Neural cell (in vitro differentiated cells): Measurements from ENCODE around the gene IGFBP7. TPM values are rescaled to one million over a fixed set of nuclear protein-coding genes. Genes with fewer than 3 reads are reported as not detected.

Experiments used
- H2AFZ ChIP-seq: fragments of 200-600, 300-800 bp; sonication (generic), shearing (Covaris generic); 2 replicates; pipeline ENCODE4 v1.6.0; 2014; ENCODE audit warnings: low read depth, mild to moderate bottlenecking, antibody characterized with exemption, low read length, moderate library complexity
- H3F3A ChIP-seq: fragments of 200-600 bp; shearing (Covaris generic); 2 replicates; pipeline ENCODE4 v1.6.1; 2016; ENCODE audit warnings: mild to moderate bottlenecking, moderate library complexity, mixed read lengths, antibody characterized with exemption, low read length; ENCODE audit not compliant: insufficient read depth, poor library complexity, severe bottlenecking
- H3K27ac ChIP-seq: fragments of 200-600, 300-800 bp; sonication (generic), shearing (Covaris generic); 2 replicates; pipeline ENCODE4 v1.5.1; 2014; ENCODE audit warnings: mild to moderate bottlenecking, low read length, moderate library complexity
- H3K27me3 ChIP-seq: fragments of 300-800, 200-600 bp; sonication (generic), shearing (Covaris generic); 2 replicates; pipeline ENCODE4 v1.6.0; 2014; ENCODE audit warnings: mild to moderate bottlenecking, low read depth, low read length, moderate library complexity; ENCODE audit not compliant: insufficient read depth
- H3K36me3 ChIP-seq: fragments of 300-800, 200-600 bp; sonication (generic), shearing (Covaris generic); 2 replicates; pipeline ENCODE4 v1.5.1; 2014; ENCODE audit warnings: mild to moderate bottlenecking, antibody characterized with exemption, low read length, moderate library complexity; ENCODE audit not compliant: insufficient read depth
- H3K4me2 ChIP-seq: fragments of 300-800, 200-600 bp; sonication (generic), shearing (Covaris generic); 2 replicates; pipeline ENCODE4 v1.6.0; 2014; ENCODE audit warnings: mild to moderate bottlenecking, low read length
- H3K4me3 ChIP-seq: fragments of 300-800, 200-600 bp; sonication (generic), shearing (Covaris generic); 2 replicates; pipeline ENCODE4 v1.5.1; 2014; ENCODE audit warnings: mild to moderate bottlenecking, low read length, moderate library complexity
- H3K79me2 ChIP-seq: fragments of 200-600 bp; shearing (Covaris generic); replicated peaks from 2 replicates; pipeline ENCODE4 v1.6.0; 2014; ENCODE audit warnings: mild to moderate bottlenecking, low read length, moderate library complexity; ENCODE audit not compliant: insufficient read depth
- H3K9ac ChIP-seq: fragments of 300-800, 200-600 bp; sonication (generic), shearing (Covaris generic); 2 replicates; pipeline ENCODE4 v1.6.1; 2016; ENCODE audit warnings: mild to moderate bottlenecking, low read length, mixed read lengths
- H3K9me2 ChIP-seq: fragments of 200-600 bp; shearing (Covaris generic); 2 replicates; pipeline ENCODE4 v1.6.1; 2016; ENCODE audit warnings: mild to moderate bottlenecking, low read length, mixed read lengths; ENCODE audit not compliant: insufficient read depth
- H3K9me3 ChIP-seq: fragments of 200-600, 300-800 bp; sonication (generic), shearing (Covaris generic); 2 replicates; pipeline ENCODE4 v1.6.1; 2016; ENCODE audit warnings: mild to moderate bottlenecking, mixed run types, low read length, moderate library complexity, mixed read lengths
- H4K20me1 ChIP-seq: fragments of 200-600 bp; shearing (Covaris generic); 2 replicates; pipeline ENCODE4 v1.6.1; 2016; ENCODE audit warnings: mild to moderate bottlenecking, mixed run types; ENCODE audit not compliant: insufficient read depth
- EP300 ChIP-seq: fragments of 450-650 bp; conservative IDR thresholded peaks from 2 replicates; pipeline ENCODE4 v1.6.1; 2014; ENCODE audit warnings: antibody characterized with exemption, mild to moderate bottlenecking, moderate library complexity; ENCODE audit not compliant: poor library complexity, severe bottlenecking
- EZH2 ChIP-seq: fragments of 200-600, 300-800 bp; shearing (Covaris generic), sonication (generic); IDR thresholded peaks from 2 replicates; pipeline ENCODE4 v1.6.1; 2014; ENCODE audit warnings: antibody characterized with exemption, low read length, borderline replicate concordance, mild to moderate bottlenecking; ENCODE audit not compliant: insufficient read depth, poor library complexity, severe bottlenecking
- MXI1 ChIP-seq: fragments of 450-650 bp; conservative IDR thresholded peaks from 2 replicates; pipeline ENCODE4 v1.6.1; 2014; ENCODE audit warnings: antibody characterized with exemption, mild to moderate bottlenecking; ENCODE audit not compliant: poor library complexity, severe bottlenecking
- POLR2AphosphoS5 ChIP-seq: IDR thresholded peaks from 2 replicates; pipeline ENCODE4 v1.6.1; 2012
- RAD21 ChIP-seq: fragments of 450-650 bp; conservative IDR thresholded peaks from 2 replicates; pipeline ENCODE4 v1.6.1; 2014; ENCODE audit warnings: antibody characterized with exemption, mild to moderate bottlenecking, moderate library complexity
- SMC3 ChIP-seq: fragments of 450-650 bp; conservative IDR thresholded peaks from 2 replicates; pipeline ENCODE4 v1.6.1; 2014; ENCODE audit warnings: antibody characterized with exemption, mild to moderate bottlenecking, moderate library complexity; ENCODE audit not compliant: poor library complexity
- TAF1 ChIP-seq: IDR thresholded peaks from 2 replicates; pipeline ENCODE4 v1.6.1; 2012; ENCODE audit warnings: low read depth
- polyA plus RNA-seq: library from polyadenylated mRNA; depleted of rRNA; stranded (reverse); fragments of >200 nt; gene quantifications from 2 replicates; pipeline ENCODE4 v1.2.3, GENCODE V29; 2014
- TF ChIP-seq, protein P1 (sequence below): fragments of 450-650 bp; IDR thresholded peaks from 2 replicates; pipeline ENCODE4 v1.5.1; 2014; ENCODE audit warnings: antibody characterized with exemption, mild to moderate bottlenecking, moderate library complexity; ENCODE audit not compliant: poor library complexity, severe bottlenecking
- TF ChIP-seq, protein P2 (sequence below): IDR thresholded peaks from 2 replicates; pipeline ENCODE4 v1.6.1; 2012; ENCODE audit warnings: borderline replicate concordance

IGFBP7 gene
- polyA plus RNA-seq, 1 donor from 2014 or later = 0.33 TPM

DNA sequence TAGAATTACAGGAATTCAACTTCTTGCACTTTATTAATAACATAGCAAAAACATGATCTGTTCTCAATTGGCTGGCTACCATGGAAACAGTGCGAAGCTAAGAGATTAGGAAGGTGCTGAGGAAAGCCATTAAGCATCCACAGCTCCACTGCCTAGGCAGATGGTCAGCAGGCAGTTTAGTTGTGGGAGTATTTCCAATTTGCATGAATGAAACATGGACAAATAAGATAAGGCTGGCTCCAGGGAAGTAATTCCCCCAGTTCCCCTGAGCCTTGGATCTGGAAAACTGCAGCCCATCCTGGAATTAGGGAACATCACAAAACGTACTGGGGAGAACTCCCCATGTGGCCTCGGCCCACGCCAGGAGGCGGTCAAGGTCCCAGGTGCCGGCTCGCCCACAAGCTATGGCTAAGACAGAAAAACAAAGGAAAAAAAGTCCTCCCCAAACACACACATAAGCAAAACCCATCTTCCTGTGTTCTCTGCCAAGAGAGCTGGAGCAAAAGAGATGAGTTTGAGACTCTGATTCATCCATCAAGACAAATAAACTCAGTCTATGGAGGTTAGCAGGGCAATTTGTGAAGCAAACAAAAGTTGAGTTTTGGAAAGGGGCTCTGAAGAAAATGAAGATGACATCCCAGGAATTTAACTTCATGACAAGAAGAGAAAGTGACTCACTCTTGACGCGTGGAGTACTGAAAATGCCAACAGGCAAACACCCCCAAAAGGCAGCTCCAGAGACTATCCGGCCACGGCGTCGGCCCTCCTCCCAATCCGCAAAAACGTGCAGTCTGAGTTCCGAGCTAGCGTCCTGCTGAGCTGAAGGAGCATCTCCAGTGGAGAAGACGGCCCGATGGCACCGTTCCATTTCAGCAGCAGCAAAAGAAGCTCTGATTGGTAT, 45.1 kb downstream of the IGFBP7 start:
- H3K4me2 ChIP-seq = no peak overlapping the region
- no peaks in the 10 kb centered on the region for H3K9me3 ChIP-seq
- no peaks in the 10 kb centered on the region for H3K79me2 ChIP-seq

DNA sequence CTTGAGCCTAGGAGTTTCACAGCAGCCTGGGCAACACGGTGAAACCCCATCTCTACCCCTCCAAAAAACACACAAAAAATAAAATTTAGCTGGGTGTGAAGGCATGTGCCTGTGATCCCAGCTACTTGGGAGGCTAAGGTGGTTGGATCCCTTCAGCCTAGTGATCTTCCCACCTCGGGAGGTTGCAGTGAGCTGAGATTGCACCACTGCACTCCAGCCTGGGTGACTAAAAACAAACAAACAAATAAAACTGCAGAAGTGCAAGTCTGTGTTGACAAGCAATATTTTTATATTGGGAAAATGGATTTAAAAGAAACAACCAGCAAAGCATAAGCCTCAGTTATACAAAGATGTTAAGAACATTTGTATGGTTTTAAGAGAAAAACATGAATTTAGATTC, 46.1 kb downstream of the IGFBP7 start:
- Histone ChIP-seq H3K79me2 (no peaks in the 10 kb centered on the region), H2AFZ (no peak overlapping the region), H3K4me2 (no peak overlapping the region), H3K36me3 (no peaks in the 10 kb centered on the region), H3K27me3 (no peaks in the 10 kb centered on the region), H3F3A (no peaks in the 10 kb centered on the region), H3K9me2 (no peaks in the 10 kb centered on the region), H3K4me3 (no peak overlapping the region), H3K9me3 (no peaks in the 10 kb centered on the region), H3K9ac (no peak overlapping the region), H4K20me1 (no peaks in the 10 kb centered on the region), H3K27ac (no peak overlapping the region)
- TF ChIP-seq EZH2 = no peak
- no peak for TF ChIP-seq SMC3
- TF ChIP-seq EP300 = no peak
- TF ChIP-seq, protein P1, sequence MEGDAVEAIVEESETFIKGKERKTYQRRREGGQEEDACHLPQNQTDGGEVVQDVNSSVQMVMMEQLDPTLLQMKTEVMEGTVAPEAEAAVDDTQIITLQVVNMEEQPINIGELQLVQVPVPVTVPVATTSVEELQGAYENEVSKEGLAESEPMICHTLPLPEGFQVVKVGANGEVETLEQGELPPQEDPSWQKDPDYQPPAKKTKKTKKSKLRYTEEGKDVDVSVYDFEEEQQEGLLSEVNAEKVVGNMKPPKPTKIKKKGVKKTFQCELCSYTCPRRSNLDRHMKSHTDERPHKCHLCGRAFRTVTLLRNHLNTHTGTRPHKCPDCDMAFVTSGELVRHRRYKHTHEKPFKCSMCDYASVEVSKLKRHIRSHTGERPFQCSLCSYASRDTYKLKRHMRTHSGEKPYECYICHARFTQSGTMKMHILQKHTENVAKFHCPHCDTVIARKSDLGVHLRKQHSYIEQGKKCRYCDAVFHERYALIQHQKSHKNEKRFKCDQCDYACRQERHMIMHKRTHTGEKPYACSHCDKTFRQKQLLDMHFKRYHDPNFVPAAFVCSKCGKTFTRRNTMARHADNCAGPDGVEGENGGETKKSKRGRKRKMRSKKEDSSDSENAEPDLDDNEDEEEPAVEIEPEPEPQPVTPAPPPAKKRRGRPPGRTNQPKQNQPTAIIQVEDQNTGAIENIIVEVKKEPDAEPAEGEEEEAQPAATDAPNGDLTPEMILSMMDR = no peak
- TF ChIP-seq, protein P2, sequence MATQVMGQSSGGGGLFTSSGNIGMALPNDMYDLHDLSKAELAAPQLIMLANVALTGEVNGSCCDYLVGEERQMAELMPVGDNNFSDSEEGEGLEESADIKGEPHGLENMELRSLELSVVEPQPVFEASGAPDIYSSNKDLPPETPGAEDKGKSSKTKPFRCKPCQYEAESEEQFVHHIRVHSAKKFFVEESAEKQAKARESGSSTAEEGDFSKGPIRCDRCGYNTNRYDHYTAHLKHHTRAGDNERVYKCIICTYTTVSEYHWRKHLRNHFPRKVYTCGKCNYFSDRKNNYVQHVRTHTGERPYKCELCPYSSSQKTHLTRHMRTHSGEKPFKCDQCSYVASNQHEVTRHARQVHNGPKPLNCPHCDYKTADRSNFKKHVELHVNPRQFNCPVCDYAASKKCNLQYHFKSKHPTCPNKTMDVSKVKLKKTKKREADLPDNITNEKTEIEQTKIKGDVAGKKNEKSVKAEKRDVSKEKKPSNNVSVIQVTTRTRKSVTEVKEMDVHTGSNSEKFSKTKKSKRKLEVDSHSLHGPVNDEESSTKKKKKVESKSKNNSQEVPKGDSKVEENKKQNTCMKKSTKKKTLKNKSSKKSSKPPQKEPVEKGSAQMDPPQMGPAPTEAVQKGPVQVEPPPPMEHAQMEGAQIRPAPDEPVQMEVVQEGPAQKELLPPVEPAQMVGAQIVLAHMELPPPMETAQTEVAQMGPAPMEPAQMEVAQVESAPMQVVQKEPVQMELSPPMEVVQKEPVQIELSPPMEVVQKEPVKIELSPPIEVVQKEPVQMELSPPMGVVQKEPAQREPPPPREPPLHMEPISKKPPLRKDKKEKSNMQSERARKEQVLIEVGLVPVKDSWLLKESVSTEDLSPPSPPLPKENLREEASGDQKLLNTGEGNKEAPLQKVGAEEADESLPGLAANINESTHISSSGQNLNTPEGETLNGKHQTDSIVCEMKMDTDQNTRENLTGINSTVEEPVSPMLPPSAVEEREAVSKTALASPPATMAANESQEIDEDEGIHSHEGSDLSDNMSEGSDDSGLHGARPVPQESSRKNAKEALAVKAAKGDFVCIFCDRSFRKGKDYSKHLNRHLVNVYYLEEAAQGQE = no peak
- no peak for TF ChIP-seq RAD21
- no peak for TF ChIP-seq MXI1
- TF ChIP-seq TAF1 = no peak
- no peak for TF ChIP-seq POLR2AphosphoS5

More for the DNA sequence above, 45.1 kb downstream of the IGFBP7 start:
- no peaks in the 10 kb centered on the region for H3K27me3 ChIP-seq
- H4K20me1 ChIP-seq = no peaks in the 10 kb centered on the region
- H3K4me3 ChIP-seq = no peak overlapping the region
- no peak overlapping the region for H3K27ac ChIP-seq
- H3F3A ChIP-seq = no peaks in the 10 kb centered on the region
- no peak overlapping the region for H2AFZ ChIP-seq
- TF ChIP-seq MXI1 (no peak), RAD21 (no peak), EP300 (no peak)
- H3K36me3 ChIP-seq = no peaks in the 10 kb centered on the region
- no peaks in the 10 kb centered on the region for H3K9me2 ChIP-seq
- no peak overlapping the region for H3K9ac ChIP-seq
